H7 (cell line): ENCODE results near the gene RASA2. TPM values are rescaled to one million over a fixed set of nuclear protein-coding genes. Genes with fewer than 3 reads are reported as not detected.

Experiments used
- DNase-seq: peaks from one replicate; pipeline ENCODE4 v3.0.0; 2012
- H3K27me3 ChIP-seq: 2 replicates; pipeline ENCODE4 v1.6.0; 2011; ENCODE audit warnings: mild to moderate bottlenecking, low read length; ENCODE audit not compliant: control insufficient read depth, insufficient read depth
- H3K36me3 ChIP-seq: replicated peaks from 2 replicates; pipeline ENCODE4 v1.5.1; 2011; ENCODE audit warnings: low read length; ENCODE audit not compliant: control insufficient read depth, insufficient read depth
- H3K4me3 ChIP-seq: 2 replicates; pipeline ENCODE4 v1.5.1; 2011; ENCODE audit warnings: low read depth, mild to moderate bottlenecking, control low read depth, low read length, moderate library complexity; ENCODE audit not compliant: insufficient read depth
- total RNA-seq: library from RNA; depleted of rRNA; stranded (reverse); fragments of >200 nt; shearing (Covaris generic); gene quantifications from 2 replicates; pipeline ENCODE4 v1.2.3, GENCODE V29; 2014

The RASA2 gene
- total RNA-seq, 1 experiment from 2014 or later: 11.6 TPM

GRCh38 chr3:141450727-141451375 lies 36.0 kb upstream of the RASA2 start:
- no peaks in the 10 kb centered on the region for H3K36me3 ChIP-seq
- no peaks in the 10 kb centered on the region for H3K27me3 ChIP-seq
- no peak overlapping the region for H3K4me3 ChIP-seq
- DNase-seq: no peak

DNA sequence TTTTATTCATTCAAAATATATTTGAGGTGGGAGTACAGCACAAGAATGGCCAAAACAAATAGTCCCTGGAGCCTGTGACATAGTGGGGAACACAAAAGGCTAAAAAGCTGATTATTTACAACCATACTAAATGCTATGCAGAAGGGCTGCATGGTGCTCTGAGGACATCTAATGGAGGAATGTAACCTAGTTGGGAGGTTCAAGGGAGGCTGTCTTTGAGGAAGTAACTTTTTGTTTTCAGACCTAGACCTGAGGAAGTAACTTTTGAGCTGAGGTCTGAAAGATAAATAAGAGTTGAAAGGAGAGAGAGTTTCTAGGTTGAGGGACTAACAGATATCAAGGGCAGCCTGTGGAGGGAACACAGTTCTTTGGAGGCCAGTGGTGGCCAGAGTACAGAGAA lies 34.8 kb upstream of the RASA2 start:
- DNase-seq: no peak

DNA sequence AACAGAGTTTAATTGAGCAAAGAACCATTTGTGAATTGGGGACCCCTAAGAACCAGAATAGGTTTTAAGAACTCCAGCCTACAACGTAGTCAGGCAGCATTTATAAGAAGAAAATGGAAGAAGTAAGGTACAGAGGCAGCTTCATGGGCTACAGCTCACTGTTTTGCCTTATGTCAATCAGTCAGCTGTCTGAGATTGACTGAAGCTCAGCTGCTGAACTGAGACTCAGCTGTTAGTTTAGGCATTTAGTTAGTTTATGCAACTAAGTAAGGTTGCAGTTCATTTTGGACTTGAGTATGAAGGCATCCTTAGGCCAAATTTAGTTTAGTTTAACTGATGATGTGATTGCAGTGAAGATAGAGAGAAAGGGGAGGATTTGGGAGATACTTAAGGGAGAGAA lies 34.1 kb upstream of the RASA2 start:
- no peak for DNase-seq
- H3K4me3 ChIP-seq: no peak overlapping the region
- no peaks in the 10 kb centered on the region for H3K36me3 ChIP-seq
- H3K27me3 ChIP-seq: no peaks in the 10 kb centered on the region

More for the DNA sequence above, 34.8 kb upstream of the RASA2 start:
- no peaks in the 10 kb centered on the region for H3K36me3 ChIP-seq
- H3K4me3 ChIP-seq: no peak overlapping the region
- H3K27me3 ChIP-seq: no peaks in the 10 kb centered on the region

- no peak for DNase-seq
- Histone ChIP-seq H3K4me3 (no peak overlapping the region), H3K36me3 (no peaks in the 10 kb centered on the region), H3K27me3 (no peaks in the 10 kb centered on the region)
Observed at GRCh38 chr3:141454054-141454453, 32.8 kb upstream of the RASA2 start.

GRCh38 chr3:141454906-141455602 lies 31.8 kb upstream of the RASA2 start:
- H3K36me3 ChIP-seq: no peaks in the 10 kb centered on the region
- H3K27me3 ChIP-seq: no peaks in the 10 kb centered on the region
- peak; percentile 80 for DNase-seq
- H3K4me3 ChIP-seq: no peak overlapping the region

GRCh38 chr3:141455603-141456300 lies 31.1 kb upstream of the RASA2 start:
- H3K36me3 ChIP-seq: no peaks in the 10 kb centered on the region
- no peak overlapping the region for H3K4me3 ChIP-seq
- no peak for DNase-seq
- no peaks in the 10 kb centered on the region for H3K27me3 ChIP-seq

DNA sequence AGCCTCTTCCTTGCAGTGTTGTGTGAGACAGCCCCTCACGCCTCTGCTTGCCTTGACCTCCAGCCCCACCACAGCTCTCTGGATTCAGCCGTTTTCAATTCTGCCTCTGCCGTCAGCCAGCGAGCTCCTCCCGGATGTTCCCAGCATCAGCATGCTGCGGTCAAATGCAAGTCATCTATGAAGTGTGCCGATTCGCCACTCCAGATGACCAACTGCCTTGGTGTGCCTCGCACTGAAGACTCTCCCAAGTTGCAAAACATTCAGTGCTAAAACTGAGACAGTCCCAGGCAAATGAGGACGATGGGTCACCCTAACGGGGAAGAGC lies 30.6 kb upstream of the RASA2 start:
- Histone ChIP-seq H3K36me3 (no peaks in the 10 kb centered on the region), H3K4me3 (no peak overlapping the region), H3K27me3 (no peaks in the 10 kb centered on the region)
- DNase-seq: no peak

DNA sequence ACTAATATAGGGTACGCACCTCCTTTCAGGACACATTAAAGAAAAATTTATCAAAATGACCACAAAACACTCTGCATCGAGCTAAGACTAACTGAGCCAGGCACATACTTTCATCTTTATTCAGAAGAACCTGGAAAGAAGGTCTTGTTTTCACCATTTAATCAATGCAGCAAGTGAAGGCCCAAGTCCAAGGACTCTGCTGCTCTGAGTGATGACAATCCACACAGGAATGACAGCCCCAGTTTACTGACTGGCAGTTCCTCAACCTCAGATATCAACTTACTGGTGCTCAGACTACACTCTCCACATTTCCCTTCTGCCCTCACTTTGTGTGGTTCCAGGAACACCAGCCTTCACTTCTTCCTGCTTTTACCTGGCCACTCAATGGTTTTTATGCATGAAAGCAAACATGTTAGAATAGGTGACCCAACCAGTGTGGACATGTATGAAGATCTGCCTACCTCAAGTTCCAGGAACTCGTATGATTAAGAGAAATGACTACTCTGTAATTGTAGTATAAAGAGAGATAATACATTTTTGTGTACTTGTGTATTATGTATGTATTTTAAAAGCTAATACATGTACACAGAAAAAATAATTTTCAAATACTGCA lies 29.1 kb upstream of the RASA2 start:
- H3K36me3 ChIP-seq: no peaks in the 10 kb centered on the region
- no peak for DNase-seq
- H3K27me3 ChIP-seq: no peaks in the 10 kb centered on the region
- H3K4me3 ChIP-seq: no peak overlapping the region

DNA sequence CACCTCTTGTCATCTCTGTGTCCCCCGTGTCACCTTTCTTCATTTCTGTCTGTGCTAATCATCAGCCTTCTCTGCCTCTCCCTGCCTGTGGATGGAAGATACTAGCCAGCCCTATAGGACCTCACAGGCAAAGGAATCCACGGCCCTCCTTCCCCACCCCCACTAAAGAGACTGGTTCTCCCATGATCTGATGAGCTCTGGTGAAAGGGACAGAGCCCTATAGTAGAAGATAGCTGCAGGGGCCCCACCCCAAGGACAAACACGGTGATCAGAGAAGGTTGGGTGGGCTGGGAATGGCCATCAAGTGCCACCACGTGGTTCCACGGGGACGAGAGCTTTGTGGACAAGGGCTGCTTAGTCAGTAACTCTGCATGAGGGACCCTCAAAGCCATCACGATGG lies 27.8 kb upstream of the RASA2 start:
- DNase-seq: no peak
- H3K27me3 ChIP-seq: no peaks in the 10 kb centered on the region
- H3K36me3 ChIP-seq: no peaks in the 10 kb centered on the region

GRCh38 chr3:141460097-141460704 lies 26.6 kb upstream of the RASA2 start:
- DNase-seq: peak; percentile 85
- H3K4me3 ChIP-seq: no peak overlapping the region
- H3K27me3 ChIP-seq: no peaks in the 10 kb centered on the region
- no peaks in the 10 kb centered on the region for H3K36me3 ChIP-seq

More for the DNA sequence above, 27.8 kb upstream of the RASA2 start:
- H3K4me3 ChIP-seq: no peak overlapping the region

DNA sequence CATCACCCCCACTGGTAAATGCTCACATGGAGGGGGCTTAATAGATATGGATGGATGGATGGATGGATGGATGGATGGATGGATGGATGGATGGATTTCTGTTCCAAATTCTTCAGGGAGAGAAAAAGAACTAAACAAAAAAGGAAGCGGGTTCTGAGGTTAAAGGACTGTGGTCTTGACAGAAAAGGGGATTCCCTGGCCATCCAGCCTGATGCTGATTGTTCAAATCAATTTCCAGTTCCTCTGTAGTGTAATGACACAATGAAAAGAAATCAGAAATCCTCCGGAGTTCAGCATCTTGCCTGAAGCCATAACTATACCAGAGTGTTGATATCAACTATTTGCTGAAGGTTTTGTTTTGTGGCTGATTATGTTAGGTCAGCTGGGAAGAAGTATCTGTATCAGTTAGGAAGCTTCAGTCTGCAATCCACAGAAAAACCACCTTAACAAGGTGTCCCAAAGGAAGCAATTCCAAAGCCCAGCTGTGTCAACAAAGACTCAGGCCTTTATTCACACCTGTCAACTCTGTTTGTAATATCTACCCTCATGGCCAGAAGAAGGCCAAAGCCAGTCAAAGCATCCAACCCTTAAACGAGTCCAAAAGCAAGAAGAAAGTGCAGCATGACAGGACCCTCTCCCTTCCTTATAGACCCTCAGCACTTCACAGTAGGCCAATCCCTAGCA lies 24.5 kb upstream of the RASA2 start:
- no peaks in the 10 kb centered on the region for H3K27me3 ChIP-seq
- no peaks in the 10 kb centered on the region for H3K36me3 ChIP-seq
- no peak overlapping the region for H3K4me3 ChIP-seq
- DNase-seq: no peak

- no peaks in the 10 kb centered on the region for H3K27me3 ChIP-seq
- no peak overlapping the region for H3K4me3 ChIP-seq
- no peak for DNase-seq
- H3K36me3 ChIP-seq: no peaks in the 10 kb centered on the region
Observed at GRCh38 chr3:141465221-141465620, 21.6 kb upstream of the RASA2 start.

- H3K4me3 ChIP-seq: no peak overlapping the region
- H3K36me3 ChIP-seq: no peaks in the 10 kb centered on the region
- H3K27me3 ChIP-seq: no peaks in the 10 kb centered on the region
- DNase-seq: no peak
Observed at GRCh38 chr3:141466633-141467169, 20.1 kb upstream of the RASA2 start.

DNA sequence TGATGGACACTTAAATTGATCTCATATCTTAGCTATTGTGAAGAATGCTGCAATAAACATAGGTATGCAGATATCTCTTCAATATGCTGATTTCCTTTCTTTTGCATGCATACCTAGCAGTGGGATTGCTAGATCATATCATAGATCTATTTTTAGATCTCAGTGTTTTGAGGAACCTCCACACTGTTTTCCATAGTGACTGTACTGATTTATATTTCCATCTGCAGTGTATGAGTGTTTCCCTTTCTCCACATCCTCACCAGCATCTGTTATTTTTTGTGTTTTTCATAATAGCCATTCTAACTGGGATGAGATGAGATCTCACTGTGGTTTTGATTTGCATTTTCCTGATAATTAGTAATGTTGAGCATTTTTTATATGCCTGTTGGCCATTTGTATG lies 17.1 kb upstream of the RASA2 start:
- Histone ChIP-seq H3K4me3 (no peak overlapping the region), H3K36me3 (no peaks in the 10 kb centered on the region), H3K27me3 (no peaks in the 10 kb centered on the region)
- DNase-seq: no peak
